ENCODE data around the gene ZFAND3.

Gene ZFAND3

GRCh38 chr6:38134704-38135088 is 315.2 kb downstream of the ZFAND3 start:
- DNase-seq (ENCODE audit: low spot score), result peak; percentile 51

GRCh38 chr6:38136547-38136946 is 317.0 kb downstream of the ZFAND3 start:
- DNase-seq (ENCODE audit: low spot score), result peak; percentile 46

DNA sequence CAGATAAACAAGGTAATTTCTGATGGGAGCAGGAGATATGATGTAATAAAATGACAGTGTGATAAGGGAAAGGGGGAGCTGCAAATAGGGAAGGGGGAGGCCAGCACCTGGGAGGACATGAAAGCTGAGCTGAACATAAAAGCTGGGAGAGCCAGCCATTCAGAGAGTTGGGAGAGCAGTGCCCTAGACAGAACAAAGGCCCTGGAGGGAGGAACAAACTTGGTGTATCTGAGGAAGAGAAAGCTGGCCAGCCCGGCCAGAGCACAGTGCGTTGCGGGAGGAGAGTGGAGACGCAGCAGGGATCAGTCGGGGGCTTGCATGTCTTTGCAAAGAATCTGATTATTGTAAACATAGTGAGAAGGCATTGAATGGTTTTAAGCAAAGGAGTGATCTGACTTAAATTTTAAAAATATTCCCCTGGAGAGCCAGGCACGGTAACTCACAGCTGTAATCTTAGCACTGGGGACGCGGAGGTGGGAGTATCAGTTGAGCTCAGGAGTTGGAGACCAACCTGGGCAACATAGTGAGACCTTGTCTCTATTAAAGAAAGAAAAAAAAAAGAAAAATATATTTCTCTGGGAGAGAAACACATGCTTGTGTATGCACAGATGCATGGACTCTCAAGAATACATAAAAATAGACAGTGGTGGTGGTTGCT is 318.2 kb downstream of the ZFAND3 start:
- DNase-seq (ENCODE audit: low spot score), result peak; percentile 31

DNA sequence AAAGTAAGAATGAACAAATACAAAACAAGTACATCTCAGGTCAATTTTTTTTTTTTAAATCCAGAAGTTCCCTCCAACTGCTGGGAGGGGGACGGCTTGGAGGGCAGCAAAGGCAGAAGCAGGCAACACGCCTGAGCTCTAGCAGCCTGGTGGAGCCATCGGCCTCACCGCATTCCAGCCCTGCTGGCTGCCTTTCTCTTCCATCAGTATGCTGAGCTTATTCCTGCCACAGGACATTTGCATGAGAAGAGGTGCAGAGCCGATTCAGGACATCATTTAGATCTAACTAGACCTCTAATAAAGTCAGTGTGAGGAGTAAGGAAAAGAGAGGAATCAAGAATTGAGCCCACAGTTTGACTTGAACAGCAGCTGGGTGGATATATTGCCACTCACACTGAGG is 318.8 kb downstream of the ZFAND3 start:
- no peak for DNase-seq (ENCODE audit: low spot score)

- peak; percentile 73 for DNase-seq (ENCODE audit: low spot score)
These were observed 321.6 kb downstream of the ZFAND3 start for GRCh38 chr6:38141085-38141484.

DNA sequence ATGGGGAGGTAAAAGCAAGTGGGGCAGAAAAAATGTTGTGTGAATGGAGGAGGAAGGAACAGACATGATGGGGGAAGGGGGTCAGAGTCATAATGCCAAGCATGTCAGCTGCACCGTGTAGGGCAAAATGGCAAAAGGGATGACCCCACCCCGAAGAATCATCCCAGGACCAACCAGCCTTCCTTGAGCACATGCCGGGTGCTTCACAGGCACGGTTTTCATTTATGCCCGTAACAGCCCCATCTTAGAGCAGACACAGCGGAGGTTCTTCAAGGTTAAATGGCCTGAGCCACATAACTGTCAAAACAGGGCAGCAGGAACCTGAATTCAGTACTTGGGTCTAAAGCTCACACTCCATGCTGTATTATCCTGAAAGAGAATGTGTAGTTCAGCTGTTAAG is 322.2 kb downstream of the ZFAND3 start:
- no peak for DNase-seq (ENCODE audit: low spot score)

DNA sequence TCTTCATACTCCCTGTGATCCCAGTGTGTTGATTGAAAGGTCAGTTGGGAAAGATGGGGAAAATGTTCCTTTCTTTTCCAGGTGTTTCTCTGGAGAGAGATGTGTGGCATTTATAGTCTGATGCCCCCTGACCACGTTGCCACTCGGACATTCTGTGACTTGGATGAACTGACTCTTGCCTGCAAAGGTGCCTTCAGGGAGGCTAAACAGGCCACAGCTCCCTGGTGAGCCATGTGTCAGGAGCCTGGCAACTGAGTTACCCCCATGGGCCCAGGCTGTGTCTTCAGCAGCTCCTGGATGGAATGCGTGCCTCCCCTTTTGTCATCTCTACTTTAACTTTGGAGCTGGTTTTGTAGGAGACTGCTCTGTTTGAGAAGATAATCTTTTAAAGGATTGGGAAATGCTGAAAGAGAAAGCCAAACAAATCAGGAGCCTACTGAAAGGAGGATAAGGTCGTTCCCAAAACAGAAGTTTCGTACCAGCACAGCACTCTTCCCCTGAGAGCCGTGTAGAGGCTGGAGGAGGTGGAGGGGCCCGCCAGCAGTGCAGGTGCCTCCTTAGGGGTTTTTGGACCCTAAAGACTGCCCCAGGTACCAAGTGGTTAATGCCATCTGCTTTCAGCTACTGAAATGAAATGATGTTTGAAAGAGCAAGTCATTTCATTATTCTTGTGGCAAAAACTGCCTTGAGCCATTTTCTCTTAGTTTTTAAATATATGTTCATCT is 322.8 kb downstream of the ZFAND3 start:
- no peak for DNase-seq (ENCODE audit: low spot score)

GRCh38 chr6:38143191-38144150 is 323.9 kb downstream of the ZFAND3 start:
- peak; percentile 76 for DNase-seq (ENCODE audit: low spot score)

- DNase-seq (ENCODE audit: low spot score), result no peak
These were observed 324.9 kb downstream of the ZFAND3 start for GRCh38 chr6:38144365-38144945.

DNA sequence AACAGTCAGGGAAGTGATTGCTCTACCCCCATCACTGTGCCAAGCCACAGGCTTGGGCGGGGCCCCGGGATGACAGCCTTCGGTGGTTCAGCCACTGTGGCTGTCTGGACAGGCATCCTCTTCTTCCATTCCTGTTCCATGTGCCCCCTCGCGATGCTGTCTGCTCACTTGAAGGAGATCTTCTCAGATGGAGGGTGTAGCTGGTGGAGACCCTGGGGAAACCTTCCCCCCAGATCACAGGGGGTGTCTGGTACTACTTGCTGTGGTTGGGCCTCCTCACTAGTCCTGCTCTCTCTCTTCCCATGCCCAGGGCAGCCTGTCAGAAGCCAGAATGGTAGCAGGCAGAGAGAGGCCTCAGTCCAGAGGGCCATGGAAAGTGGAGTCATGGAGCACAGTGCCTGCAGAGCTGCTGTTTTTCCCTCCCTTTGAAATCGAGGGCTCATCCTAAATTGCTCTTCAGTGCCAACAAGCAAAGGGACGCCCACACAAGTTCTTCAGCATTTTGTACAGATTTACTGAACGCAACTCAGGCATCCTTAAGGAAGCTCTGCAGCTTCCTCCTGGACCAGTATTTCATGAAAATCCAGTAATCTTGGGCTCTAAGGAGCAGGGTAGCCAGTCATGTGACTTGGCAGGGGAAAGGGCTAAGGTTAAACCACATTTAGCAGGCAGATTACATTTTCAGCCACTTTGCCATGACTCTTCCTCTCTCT is 326.6 kb downstream of the ZFAND3 start:
- no peak for DNase-seq (ENCODE audit: low spot score)

DNA sequence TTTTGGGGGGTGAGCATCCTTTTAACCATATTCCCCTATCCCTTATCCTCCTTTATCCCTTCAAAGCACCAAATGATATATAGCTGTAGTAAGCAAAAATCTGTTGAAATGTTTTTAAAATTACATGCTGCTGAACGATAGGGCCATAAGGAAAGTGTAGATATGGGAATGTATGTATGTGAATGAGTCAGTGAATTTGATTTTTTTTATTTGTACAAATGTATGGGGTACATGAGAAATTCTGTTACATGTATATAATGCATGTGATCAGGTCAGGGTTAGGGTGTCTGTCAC is 327.2 kb downstream of the ZFAND3 start:
- no peak for DNase-seq (ENCODE audit: low spot score)

GRCh38 chr6:38148606-38149005 is 329.1 kb downstream of the ZFAND3 start:
- DNase-seq (ENCODE audit: low spot score), result no peak

GRCh38 chr6:38149531-38149930 is 330.0 kb downstream of the ZFAND3 start:
- DNase-seq (ENCODE audit: low spot score), result no peak

GRCh38 chr6:38150021-38150420 is 330.5 kb downstream of the ZFAND3 start:
- no peak for DNase-seq (ENCODE audit: low spot score)

DNA sequence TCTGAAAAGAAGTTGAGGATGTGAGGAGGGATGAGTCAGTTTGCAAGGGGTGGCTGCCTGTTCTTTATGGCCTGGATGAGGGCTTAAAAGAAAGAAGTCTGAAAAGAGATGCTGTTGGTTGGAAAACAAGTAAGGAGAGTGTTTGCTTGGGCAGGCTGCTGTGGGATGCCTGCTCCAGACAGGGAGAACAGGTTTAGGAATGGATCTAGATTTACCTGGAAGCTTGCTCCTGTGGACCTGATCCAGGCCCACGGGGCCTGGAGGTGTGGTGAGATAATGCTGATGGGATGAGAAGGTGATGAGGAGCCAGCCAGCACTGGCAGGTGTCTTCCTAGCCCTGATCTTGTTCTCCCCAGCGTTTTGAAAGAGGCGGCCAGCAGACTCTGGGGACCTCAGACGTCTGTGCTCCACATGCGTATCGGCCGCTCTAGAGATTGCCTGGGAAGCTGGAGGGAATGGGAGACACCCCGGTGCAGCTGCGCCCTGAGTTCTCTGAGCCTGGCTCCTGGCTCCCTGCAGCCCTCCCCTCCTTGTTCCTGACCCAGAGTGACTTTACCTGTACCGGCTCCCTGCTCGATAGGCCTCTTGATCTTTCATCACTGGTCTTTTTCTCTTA is 331.3 kb downstream of the ZFAND3 start:
- no peak for DNase-seq (ENCODE audit: low spot score)

- no peak for DNase-seq (ENCODE audit: low spot score)
These were observed 332.3 kb downstream of the ZFAND3 start for GRCh38 chr6:38151580-38152500.

DNA sequence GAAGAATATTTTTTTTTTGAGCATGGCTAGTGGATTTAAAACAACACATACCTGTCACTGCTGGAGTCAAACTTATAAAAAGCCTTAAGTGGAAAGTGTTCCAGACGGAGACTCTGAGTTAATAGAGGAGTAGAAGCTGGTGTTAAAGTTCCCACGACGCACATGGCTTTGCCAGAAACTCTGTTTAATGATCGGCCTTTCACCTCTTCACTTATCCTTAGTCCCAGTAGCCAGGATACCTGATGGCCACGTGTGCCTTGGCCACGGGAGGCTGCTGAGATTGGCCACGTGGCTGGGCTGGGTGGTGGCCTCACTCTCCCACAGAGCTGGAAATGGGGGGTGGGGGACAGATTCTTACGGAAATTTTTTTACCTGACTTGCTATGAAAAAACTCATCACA is 333.1 kb downstream of the ZFAND3 start:
- DNase-seq (ENCODE audit: low spot score), result no peak

DNA sequence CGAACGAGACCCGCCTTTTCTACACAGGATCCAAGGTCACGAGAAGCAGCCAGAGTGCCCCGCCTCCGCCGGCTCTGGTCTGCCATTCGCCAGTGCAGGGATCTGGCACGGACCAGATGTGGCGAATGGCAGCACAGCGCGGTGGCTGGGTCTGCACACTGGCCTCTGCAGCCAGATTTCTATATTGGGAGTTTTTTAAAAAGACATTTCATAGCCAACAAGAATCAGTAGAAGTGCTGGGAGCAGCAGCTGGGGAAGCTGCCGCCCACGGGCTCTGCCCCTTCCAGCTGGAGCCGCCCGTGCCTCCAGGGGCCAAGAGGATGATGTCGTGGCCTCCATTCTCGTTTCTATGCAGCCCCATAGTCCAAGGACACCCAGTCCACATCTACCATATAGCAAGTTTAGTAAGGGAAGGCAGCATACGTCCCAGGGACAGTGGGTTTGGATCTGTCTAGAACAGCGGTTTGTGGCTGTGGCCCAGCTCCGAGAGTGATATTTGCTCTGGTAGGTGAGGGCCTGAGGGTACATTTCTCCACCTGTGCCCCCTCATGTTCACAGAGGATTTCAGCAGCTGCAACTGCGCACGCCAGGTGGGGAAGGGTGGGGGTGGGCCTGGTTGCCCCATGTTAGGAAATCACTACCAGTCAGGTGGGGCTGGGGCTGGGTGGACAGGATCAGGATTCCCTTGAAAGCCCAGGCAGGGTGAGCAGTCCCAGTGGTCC is 333.7 kb downstream of the ZFAND3 start:
- no peak for DNase-seq (ENCODE audit: low spot score)

DNA sequence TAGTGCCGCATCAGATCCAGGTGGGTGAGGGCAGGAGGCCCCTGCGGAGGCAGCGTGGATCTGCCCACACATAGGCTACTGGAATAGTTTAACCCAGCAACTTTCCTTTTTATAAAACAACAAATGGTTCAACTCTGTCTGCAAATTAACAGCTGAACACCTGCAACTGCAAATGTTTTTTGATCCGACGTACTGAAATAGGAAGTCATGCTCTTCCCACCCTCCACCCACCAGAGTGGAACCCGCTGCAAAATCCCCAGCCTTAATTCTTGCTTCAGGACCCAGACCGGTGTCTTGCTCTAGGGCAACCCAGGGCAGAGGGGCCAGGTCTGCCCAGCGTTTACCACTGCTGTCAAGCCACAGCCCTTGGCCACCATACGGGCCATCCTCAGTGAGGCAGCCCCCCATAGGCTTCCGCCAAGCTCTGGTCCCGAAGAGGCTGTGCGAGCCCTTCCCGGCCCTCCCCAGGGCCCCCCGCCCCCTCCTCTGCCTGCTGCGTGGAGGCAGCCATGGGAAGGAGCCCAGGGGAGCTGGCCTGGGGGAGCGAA is 334.3 kb downstream of the ZFAND3 start:
- no peak for DNase-seq (ENCODE audit: low spot score)

Data from pons (tissue), 1 donor.